Measurements from ENCODE around the gene RNASE4. TPM values are rescaled to one million over a fixed set of nuclear protein-coding genes. Genes with fewer than 3 reads are reported as not detected.

RNASE4 gene
- total RNA-seq, 1 donor from 2014 or later: 21.0 TPM

DNA sequence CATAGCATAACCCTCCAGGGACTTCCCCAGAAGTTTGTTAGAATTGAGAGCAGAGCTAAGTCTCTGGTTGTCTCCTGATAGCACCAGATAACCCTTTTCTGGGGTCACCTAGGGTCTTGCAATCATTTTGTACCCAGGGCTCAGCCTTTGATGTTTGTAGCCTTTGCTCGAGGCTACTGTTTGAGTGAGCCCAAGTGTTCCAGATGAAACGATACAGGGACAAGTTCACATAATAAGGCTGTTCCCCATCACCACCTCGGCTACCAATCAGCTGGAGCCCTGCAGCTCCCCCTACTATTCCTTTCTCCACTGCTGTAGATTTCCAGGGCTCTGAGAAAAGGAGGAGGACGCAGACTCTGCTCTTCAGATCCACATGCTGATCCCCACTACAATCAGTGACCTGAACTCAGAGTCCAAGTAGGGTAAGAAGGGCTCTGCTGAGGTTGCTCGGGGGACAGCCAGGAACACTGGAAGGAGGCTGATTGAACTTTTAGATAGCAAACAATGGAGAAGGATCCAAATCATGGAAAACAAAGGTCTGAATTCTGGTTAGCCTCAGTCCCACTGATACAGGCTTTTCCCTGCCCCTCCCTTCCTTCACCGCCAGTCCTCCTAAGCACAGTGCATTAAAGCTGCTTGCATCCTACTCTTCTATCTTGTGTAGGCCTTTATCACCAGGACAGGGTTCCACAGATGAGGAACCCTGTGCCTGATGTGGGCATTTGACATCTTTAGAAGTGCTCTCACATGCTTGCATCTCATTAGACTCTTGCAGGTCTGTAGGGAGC is 61.4 kb downstream of the RNASE4 start, which contains the start of gene EDDM3A:
Gene EDDM3A (plus strand): TSS at position 317 of the 788 bp plus-strand sequence. CDS start 1,694 bp downstream, outside the sequence.
- DNase-seq: no peak

GRCh38 chr14:20746566-20746965 is 62.2 kb downstream of the RNASE4 start:
- no peak for DNase-seq

DNA sequence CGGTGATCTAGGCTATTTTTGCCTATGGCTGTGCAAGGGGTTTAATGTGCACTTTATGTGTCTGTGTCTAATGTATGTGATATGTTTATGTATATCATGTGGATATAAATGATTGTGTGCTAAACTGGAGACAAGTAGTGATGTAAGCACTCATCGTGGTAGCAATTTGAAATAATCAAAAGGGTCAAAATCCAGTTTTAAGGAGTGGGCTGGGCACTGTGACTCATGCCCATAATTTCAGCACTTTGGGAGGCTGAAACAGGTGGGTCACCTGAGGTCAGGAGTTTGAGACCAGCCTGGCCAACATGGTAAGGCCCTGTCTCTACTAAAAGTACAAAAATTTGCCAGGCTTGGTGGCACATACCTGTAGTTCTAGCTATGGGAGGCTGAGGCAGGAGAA is 64.1 kb downstream of the RNASE4 start:
- no peak for DNase-seq

- DNase-seq: no peak
Observed at GRCh38 chr14:20750194-20750593, 65.8 kb downstream of the RNASE4 start.

Small RNAs within 50 kb of the gene (small RNA-seq; reads per million reads assigned to genes)
- not detected for gene RF00019 (ENCODE audit: low replicate concordance)

Other genes with a start within 250 kb of the RNASE4 start
- 1.9 TPM for gene KLHL33, start 248.4 kb upstream of the RNASE4 start, total RNA-seq
- gene OSGEP, start 229.7 kb upstream of the RNASE4 start, total RNA-seq: 32.6 TPM
- 49.1 TPM for gene APEX1, start 229.3 kb upstream of the RNASE4 start, total RNA-seq
- gene PIP4P1, start 223.1 kb upstream of the RNASE4 start, total RNA-seq: 19.5 TPM
- gene PNP, start 215.2 kb upstream of the RNASE4 start, total RNA-seq: 9.2 TPM
- gene RNASE10, start 179.0 kb upstream of the RNASE4 start, total RNA-seq: not detected
- gene RNASE9, start 123.5 kb upstream of the RNASE4 start, total RNA-seq: not detected
- gene RNASE11, start 96.6 kb upstream of the RNASE4 start, total RNA-seq: not detected
- not detected for gene RNASE12, start 93.2 kb upstream of the RNASE4 start, total RNA-seq
- not detected for gene OR6S1, start 42.9 kb upstream of the RNASE4 start, total RNA-seq
- 4.3 TPM for gene ANG, start 4.2 kb downstream of the RNASE4 start, total RNA-seq
- gene EDDM3A, start 61.3 kb downstream of the RNASE4 start, total RNA-seq: not detected
- not detected for gene EDDM3B, start 83.8 kb downstream of the RNASE4 start, total RNA-seq
- gene RNASE6, start 96.7 kb downstream of the RNASE4 start, total RNA-seq: 3.1 TPM
- 38.5 TPM for gene RNASE1, start 118.3 kb downstream of the RNASE4 start, total RNA-seq
- gene RNASE3, start 206.8 kb downstream of the RNASE4 start, total RNA-seq: not detected